OCI-LY1 (cell line): Measurements from ENCODE around the gene RUNX1.
A peak's percentile ranks its signal among the peaks of the same experiment; 100 is the strongest.

ENCODE experiments used
- H2AFZ ChIP-seq: fragments of 200-600 bp; sonication (generic), shearing (Covaris generic); 2 replicates; pipeline ENCODE4 v1.6.0; 2014; ENCODE audit warnings: antibody characterized with exemption, mild to moderate bottlenecking, low read length
- H3F3A ChIP-seq: fragments of 200-600 bp; sonication (generic), shearing (Covaris generic); 2 replicates; pipeline ENCODE4 v1.6.0; 2014; ENCODE audit warnings: mild to moderate bottlenecking, antibody characterized with exemption, low read length, moderate library complexity; ENCODE audit not compliant: insufficient read depth
- H3K27ac ChIP-seq: fragments of 200-600 bp; sonication (generic); 2 replicates; pipeline ENCODE4 v1.5.1; 2014; ENCODE audit warnings: low read length, mixed run types, mild to moderate bottlenecking, low read depth; ENCODE audit not compliant: poor library complexity, severe bottlenecking
- H3K27me3 ChIP-seq: fragments of 200-600 bp; sonication (generic); 2 replicates; pipeline ENCODE4 v1.6.0; 2014; ENCODE audit warnings: antibody characterized with exemption, mild to moderate bottlenecking, low read length, moderate library complexity; ENCODE audit not compliant: insufficient read depth
- H3K36me3 ChIP-seq: fragments of 200-600 bp; sonication (generic); 2 replicates; pipeline ENCODE4 v1.6.1; 2014; ENCODE audit warnings: mild to moderate bottlenecking, antibody characterized with exemption, low read length, moderate library complexity, mixed read lengths; ENCODE audit not compliant: insufficient read depth
- H3K4me1 ChIP-seq: fragments of 200-600 bp; sonication (generic); 2 replicates; pipeline ENCODE4 v1.5.1; 2014; ENCODE audit warnings: mild to moderate bottlenecking, low read length, moderate library complexity; ENCODE audit not compliant: insufficient read depth, severe bottlenecking
- H3K4me2 ChIP-seq: fragments of 200-600 bp; sonication (generic), shearing (Covaris generic); 2 replicates; pipeline ENCODE4 v1.6.1; 2014; ENCODE audit warnings: low read length
- H3K4me3 ChIP-seq: fragments of 200-600 bp; sonication (generic); 2 replicates; pipeline ENCODE4 v1.5.1; 2014; ENCODE audit warnings: low read length, low read depth, mild to moderate bottlenecking, mixed read lengths; ENCODE audit not compliant: poor library complexity, severe bottlenecking
- H3K79me2 ChIP-seq: fragments of 200-600 bp; shearing (Covaris generic); 2 replicates; pipeline ENCODE4 v1.6.1; 2016; ENCODE audit warnings: mixed run types, low read length, mixed read lengths; ENCODE audit not compliant: insufficient read depth
- H3K9ac ChIP-seq: fragments of 200-600 bp; sonication (generic), shearing (Covaris generic); 2 replicates; pipeline ENCODE4 v1.6.1; 2014; ENCODE audit warnings: mild to moderate bottlenecking, low read length, mixed read lengths
- H3K9me2 ChIP-seq: fragments of 200-600 bp; sonication (generic), shearing (Covaris generic); 2 replicates; pipeline ENCODE4 v1.6.1; 2014; ENCODE audit warnings: low read depth, mild to moderate bottlenecking, low read length, mixed read lengths
- H3K9me3 ChIP-seq: fragments of 200-600 bp; shearing (Covaris generic); 2 replicates; pipeline ENCODE4 v1.6.1; 2014; ENCODE audit warnings: low read length, mixed read lengths
- H4K20me1 ChIP-seq: fragments of 200-600 bp; sonication (generic), shearing (Covaris generic); 2 replicates; pipeline ENCODE4 v1.6.0; 2016; ENCODE audit warnings: mild to moderate bottlenecking, low read length; ENCODE audit not compliant: insufficient read depth
- EZH2 ChIP-seq: fragments of 200-600 bp; sonication (generic), shearing (Covaris generic); IDR thresholded peaks from 2 replicates; pipeline ENCODE4 v1.8.0; 2017; ENCODE audit warnings: borderline replicate concordance, mixed run types, mild to moderate bottlenecking, antibody characterized with exemption, low read length, moderate library complexity, mixed read lengths
- TF ChIP-seq, protein P1 (sequence below): fragments of 200-600 bp; sonication (generic), shearing (Covaris generic); IDR thresholded peaks from 2 replicates; pipeline ENCODE4 v1.5.1; 2017; ENCODE audit warnings: mild to moderate bottlenecking, antibody characterized with exemption, low read length, moderate library complexity, mixed read lengths

RUNX1 gene

DNA sequence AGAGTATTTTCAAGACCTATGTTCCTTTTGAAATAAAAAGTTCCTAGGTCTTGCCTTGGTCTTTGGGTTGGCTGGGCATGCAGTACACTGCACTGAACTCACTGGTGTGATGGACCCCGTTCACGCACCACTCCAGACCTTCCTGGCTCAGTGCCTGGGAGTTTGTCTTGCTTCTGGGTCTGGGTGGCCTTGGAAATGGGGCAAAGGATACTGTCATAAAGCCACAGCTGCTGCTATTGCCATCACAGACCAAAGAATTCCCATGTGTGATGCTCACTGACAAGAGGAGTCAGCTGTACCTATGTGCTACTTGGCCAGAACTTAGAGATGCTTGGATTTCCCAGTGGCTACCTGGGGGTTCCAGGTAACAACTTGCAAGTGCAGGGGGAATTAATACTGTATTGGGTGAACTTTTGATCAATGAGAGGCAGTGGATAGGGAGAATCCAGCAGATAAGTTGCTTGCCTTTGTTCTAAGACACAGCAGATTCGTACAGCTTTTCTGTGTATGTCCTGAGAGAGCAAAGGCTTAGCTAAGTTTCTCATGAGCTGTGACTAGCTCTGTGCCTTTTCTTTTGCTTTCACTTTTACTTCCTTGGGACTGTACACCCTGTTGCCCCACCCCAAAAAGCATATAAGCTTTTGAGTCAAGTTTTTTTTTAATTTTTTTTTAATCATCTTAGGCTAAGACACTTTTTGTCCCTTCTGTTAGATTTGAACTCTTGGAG, 115.3 kb downstream of the RUNX1 start:
- Histone ChIP-seq H3K4me2 (peak overlapping the region; percentile 3; the same call in 1 of the 2 replicates), H3K9me3 (no peaks in the 10 kb centered on the region), H3K9ac (no peak overlapping the region), H2AFZ (no peak overlapping the region), H3K79me2 (peaks cover 7% of the 10 kb centered on the region; the same call in 1 of the 2 replicates), H3K9me2 (no peaks in the 10 kb centered on the region), H3K27ac (no peak overlapping the region), H3K36me3 (0 out of 2 replicates have a peak, but pooled peaks cover 4% of the 10 kb centered on the region), H3K4me1 (peaks cover 18% of the 10 kb centered on the region), H3K4me3 (no peak overlapping the region), H3K27me3 (no peaks in the 10 kb centered on the region), H3F3A (no peaks in the 10 kb centered on the region), H4K20me1 (no peaks in the 10 kb centered on the region)
- TF ChIP-seq, protein P1, sequence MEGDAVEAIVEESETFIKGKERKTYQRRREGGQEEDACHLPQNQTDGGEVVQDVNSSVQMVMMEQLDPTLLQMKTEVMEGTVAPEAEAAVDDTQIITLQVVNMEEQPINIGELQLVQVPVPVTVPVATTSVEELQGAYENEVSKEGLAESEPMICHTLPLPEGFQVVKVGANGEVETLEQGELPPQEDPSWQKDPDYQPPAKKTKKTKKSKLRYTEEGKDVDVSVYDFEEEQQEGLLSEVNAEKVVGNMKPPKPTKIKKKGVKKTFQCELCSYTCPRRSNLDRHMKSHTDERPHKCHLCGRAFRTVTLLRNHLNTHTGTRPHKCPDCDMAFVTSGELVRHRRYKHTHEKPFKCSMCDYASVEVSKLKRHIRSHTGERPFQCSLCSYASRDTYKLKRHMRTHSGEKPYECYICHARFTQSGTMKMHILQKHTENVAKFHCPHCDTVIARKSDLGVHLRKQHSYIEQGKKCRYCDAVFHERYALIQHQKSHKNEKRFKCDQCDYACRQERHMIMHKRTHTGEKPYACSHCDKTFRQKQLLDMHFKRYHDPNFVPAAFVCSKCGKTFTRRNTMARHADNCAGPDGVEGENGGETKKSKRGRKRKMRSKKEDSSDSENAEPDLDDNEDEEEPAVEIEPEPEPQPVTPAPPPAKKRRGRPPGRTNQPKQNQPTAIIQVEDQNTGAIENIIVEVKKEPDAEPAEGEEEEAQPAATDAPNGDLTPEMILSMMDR: no peak
- TF ChIP-seq EZH2: no peak

DNA sequence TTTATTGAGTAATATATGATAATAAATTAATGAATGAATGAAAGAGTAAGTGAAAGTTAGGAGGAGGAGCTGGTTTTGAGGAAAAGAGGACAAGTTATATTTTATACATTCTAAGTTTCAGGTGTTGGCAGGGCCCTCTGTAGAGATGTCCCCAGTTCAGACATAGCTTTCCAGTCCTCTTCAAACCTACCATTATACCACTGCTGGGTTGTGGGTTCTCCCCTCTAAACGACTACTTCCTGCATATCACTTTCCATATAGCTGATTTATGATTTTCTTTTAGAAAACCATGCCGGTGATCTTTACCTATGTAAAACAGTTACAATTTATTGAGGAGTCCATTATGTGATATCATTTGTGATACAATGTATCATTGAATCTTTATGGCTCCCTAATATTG, 116.9 kb downstream of the RUNX1 start:
- Histone ChIP-seq H4K20me1 (no peaks in the 10 kb centered on the region), H3K9me3 (no peaks in the 10 kb centered on the region), H3K27me3 (no peaks in the 10 kb centered on the region), H3F3A (no peaks in the 10 kb centered on the region), H3K9me2 (no peaks in the 10 kb centered on the region), H3K79me2 (peaks cover 4% of the 10 kb centered on the region; the same call in 1 of the 2 replicates), H3K4me3 (no peak overlapping the region), H3K4me2 (no peak overlapping the region), H3K9ac (no peak overlapping the region), H3K4me1 (peaks cover 18% of the 10 kb centered on the region), H3K27ac (no peak overlapping the region), H2AFZ (no peak overlapping the region), H3K36me3 (0 out of 2 replicates have a peak, but pooled peaks cover 4% of the 10 kb centered on the region)
- no peak for TF ChIP-seq EZH2
- TF ChIP-seq, protein P1: no peak

- no peak overlapping the region for H3K27ac ChIP-seq
- no peaks in the 10 kb centered on the region for H4K20me1 ChIP-seq
- H3K4me3 ChIP-seq: no peak overlapping the region
- TF ChIP-seq EZH2: no peak
- TF ChIP-seq, protein P1: no peak
- no peak overlapping the region for H3K9ac ChIP-seq
- H3F3A ChIP-seq: no peaks in the 10 kb centered on the region
- H3K4me1 ChIP-seq: peaks cover 11% of the 10 kb centered on the region
- no peaks in the 10 kb centered on the region for H3K27me3 ChIP-seq
- H3K4me2 ChIP-seq: no peak overlapping the region
- 0 out of 2 replicates have a peak, but pooled peaks cover 4% of the 10 kb centered on the region for H3K36me3 ChIP-seq
- H2AFZ ChIP-seq: no peak overlapping the region
- no peaks in the 10 kb centered on the region for H3K9me3 ChIP-seq
- H3K79me2 ChIP-seq: peaks cover 4% of the 10 kb centered on the region; the same call in 1 of the 2 replicates
- H3K9me2 ChIP-seq: no peaks in the 10 kb centered on the region
Observed at GRCh38 chr21:34930971-34931370, 118.1 kb downstream of the RUNX1 start.
